Activated gamma-delta T cell treated with anti-CD3 and anti-CD28 coated beads, Interleukin-2, amount 50 U/mL, for 16 hours (primary cell): ENCODE results near the gene PPFIA1.
A peak's percentile ranks its signal among the peaks of the same experiment; 100 is the strongest.
"Not testable (repeated sequence)": the region's sequence is repeated elsewhere in the genome, so short reads cannot be mapped to it uniquely, and the experiment has no call there.

Experiments
- DNase-seq: peaks from one replicate; pipeline ENCODE4 v3.0.0-alpha.2; 2020; ENCODE audit warnings: low read depth

Gene PPFIA1

DNA sequence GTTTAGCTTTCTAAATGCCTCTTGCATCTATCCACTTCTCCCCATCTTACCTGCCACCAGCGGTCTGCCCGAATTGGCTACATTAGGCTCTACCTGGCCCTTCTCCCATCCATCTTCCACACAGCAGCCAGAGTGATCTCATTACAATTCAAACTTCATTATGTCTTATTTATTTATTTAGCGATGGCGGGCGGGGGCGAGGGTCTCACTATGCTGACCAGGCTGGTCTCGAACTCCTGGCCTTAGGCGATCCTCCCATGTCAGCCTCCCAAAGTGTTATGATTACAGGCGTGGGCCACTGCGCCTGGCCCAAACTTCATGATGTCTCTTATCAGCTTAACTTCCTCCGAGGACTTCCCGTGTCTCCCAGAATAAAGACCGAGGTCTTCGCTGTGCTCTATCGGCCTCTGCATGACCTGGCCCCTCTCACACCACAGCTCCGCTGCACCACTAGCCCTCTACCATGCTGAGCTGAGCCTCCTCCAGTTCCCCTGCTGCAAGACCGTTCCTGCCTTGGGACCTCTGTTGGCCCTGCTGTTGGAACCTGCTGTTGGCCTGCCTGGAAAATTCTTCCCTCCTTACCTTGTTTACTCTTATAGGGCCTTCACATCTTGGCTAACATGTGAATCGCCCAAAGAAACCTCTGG is 127.0 kb downstream of the PPFIA1 start:
- DNase-seq = no peak

DNA sequence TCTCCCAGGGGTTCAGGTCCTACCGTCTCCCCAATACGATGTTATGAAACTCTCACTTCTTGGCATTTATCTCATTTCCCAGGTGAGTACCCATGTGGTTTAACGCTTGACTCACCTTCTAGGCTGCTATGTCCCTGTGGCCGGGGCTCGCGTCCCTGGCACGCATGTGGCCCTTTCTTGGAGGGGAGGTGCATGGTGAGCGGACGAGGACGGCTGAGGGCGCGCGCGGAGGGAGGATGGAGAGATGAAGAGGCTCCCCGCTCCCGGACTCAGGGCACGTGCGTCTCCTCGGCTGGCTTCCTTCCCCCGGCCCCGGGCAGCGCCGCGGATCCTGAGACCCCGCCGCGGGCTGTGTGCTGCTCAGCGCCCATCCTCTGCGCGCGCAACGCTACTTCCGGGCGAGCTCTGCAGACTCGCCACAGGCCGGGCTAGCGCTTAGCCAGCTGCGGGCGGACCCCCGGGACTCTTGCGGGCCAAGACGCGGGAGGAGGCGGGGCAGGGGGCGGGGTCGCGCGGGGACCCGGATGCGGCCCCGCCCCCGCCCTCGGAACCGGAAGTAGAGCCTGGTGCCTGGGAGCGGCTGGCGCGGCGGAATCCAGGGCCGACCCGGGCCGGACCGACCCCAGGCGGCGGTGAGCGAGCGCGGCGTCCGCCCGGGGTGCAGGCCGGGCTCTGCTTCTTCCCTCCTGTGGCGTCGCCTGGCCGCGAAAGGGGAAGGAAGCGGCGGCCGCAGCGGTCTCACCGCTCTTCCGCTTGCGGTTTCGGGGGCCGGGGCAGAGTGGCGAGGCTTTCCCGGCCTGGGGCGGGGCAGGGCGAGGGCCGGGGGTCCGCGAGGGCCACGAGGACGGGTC is 127.7 kb downstream of the PPFIA1 start, which contains the start of gene CTTN:
Gene CTTN (plus strand): TSS at position 547 of the 851 bp plus-strand sequence. CDS start 8,769 bp downstream, outside the sequence.
- peak; percentile 18 for DNase-seq

DNA sequence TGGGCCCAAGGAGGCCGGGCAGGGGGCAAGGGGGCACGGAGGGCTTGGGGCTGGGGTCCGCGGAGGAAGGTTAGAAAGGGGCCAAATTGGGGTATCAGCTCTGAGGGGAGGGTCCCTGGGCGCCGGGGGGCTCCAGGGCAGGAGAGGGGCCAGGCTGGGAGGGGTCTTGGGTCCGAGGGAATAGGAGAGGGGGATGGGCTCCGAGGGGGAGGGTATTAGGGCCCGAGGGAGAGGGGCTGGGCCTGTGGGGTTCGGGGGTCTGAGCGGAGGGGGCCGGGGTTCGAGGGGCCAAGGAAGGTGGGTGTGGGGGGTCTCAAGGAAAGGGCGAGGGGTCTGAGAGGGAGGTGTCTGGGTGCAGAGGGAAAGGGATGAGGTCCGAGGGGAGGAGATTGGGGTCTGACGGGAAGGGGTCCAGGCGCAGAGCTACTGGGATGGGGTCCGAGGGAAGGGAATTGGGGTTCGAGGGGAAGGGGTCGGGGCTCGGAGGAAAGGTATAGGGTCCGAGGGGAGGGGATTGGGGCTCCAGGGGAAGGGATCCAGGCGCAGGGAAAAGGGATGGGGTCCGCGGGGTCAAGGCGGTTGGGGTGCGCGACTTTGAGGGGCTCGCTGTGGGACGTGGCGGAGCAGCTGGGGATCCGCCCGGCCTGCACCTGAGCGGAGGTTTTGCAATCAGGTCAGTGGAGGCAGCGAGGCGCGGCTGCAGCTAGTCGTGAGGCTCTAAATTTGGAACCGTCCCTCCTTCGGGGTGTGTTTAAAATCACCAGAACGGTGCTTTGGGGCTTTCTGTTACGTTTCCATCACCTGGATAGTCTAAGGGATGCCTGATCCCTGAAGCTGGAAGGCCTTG is 128.6 kb downstream of the PPFIA1 start:
- no peak for DNase-seq

DNA sequence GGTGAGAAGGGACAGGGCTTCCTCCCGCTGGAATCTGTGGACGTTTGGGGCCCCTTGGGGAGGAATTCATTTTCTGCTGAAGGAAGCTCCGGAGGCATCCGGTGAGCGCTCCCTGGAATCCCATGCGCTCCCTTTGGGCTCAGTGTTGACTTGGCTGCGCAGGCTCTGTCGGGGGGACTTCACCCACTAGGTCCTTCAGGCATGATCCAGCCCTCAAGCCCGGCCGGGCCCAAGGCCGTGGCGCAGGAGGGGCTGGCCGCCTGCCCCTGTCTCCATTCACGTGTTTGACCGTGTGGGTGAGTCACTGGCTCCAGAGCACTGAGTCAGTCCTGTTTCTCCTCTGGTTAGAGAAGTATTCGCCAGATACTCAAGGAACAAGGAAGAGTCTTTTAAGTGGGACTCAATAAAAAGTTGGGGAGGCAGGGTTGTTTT is 129.2 kb downstream of the PPFIA1 start:
- DNase-seq = no peak

DNA sequence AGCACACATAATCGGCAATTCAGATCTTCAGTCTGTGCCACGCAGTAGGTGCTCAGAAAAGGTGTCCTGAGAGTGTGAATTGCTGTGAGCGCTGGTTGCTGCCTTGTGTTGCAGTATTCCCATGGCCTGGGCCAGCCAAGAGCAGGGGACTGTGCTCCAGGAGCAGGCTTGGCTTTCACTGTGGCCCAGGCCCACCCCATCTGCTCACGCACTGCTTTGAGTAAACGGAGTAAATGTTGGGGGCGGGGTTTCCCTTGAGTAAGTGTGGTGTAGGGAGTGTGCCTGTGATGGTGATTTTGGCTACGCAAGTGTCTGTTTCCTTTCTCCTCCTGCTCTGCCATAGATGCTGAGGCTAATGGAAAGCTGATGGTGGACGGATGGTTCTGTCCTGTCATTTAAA is 130.2 kb downstream of the PPFIA1 start:
- DNase-seq = no peak

DNA sequence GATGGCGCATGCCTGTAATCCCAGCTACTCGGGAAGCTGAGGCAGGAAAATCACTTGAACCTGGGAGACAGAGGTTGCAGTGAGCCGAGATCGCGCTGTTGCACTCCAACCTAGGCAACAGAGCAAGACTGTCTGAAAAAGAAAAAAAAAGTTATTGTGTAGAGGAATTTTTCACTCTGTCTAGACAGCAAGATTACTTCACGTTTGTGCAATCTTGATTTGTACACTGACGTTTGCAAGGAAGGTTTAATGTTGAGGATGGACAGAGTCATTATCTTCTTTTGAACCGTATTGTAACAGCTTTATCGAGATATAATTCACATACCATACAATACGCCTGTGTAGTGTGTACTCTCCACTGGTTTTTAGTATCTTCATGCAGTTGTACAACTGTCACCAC is 131.5 kb downstream of the PPFIA1 start:
- no peak for DNase-seq

DNA sequence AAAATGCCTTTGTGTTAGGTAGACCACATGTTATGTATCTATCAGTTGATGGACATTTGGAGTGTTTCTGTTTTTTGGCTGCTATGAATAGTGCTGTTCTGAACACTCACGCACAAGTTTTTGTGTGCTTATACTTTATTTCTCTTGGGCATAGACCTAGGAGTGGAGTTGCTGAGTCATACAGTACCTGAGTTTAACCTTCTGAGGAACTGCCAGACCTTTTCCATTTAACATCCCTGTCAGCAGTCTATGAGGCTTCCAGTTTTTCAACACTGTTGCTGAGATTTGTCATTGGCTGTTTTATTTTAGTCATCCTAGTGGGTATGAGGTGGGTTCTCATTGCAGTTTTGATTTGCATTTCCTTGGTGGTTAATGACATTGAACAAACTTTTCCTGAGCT is 132.2 kb downstream of the PPFIA1 start:
- no peak for DNase-seq

DNA sequence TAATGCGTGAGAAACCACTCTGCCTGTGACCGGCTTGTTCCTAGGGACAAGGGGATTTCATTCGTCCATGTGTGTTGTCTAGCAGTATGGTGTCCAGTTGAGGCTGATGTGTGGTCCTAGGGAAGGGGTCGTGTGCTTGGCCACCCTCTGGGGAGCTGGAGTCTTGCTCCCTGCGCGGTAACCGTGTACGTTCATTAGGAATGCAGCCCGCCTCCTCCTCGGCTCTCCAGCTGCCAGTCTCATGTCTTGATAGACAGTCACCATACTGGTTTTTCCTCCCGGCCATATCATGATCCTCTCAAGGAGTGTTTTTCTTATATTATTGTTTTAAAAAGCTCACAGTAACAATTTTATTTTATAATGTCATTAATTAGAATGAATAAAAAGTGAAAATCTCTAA is 133.8 kb downstream of the PPFIA1 start:
- no peak for DNase-seq

DNA sequence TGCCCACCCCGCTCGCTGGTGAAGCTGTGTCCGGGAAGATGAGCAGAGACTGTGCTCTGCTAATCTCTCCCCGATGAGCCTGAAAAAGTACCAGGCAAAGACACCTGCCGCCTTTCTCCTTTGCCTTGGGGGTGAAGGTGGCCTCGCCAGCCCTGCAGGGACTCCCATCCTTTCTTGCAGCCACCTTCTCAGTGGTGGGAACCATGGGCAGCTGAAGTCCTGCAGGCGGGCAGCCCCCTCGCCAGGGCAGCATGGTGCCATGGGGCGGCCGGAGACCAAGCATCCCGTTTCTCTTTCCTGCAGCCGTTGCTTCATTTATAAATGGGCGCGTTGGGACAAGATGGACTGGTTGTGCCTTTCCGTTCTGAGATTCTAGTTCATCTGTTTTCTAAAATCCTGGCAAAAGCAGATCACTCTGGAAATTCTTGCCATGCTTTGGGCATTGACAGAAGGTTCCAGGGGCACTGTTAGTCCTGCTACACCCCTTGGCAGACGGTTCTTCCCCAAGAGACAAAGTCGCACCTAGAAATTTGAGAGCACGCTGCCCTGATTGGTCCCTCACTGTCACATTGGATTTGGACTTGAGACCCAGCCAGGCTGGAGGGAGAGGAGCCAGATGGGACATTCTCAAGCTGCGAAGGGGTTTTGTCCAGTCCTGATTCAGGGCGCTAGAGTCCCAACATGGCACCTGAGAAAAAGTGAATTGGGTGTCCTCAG is 135.3 kb downstream of the PPFIA1 start:
- no peak for DNase-seq

DNA sequence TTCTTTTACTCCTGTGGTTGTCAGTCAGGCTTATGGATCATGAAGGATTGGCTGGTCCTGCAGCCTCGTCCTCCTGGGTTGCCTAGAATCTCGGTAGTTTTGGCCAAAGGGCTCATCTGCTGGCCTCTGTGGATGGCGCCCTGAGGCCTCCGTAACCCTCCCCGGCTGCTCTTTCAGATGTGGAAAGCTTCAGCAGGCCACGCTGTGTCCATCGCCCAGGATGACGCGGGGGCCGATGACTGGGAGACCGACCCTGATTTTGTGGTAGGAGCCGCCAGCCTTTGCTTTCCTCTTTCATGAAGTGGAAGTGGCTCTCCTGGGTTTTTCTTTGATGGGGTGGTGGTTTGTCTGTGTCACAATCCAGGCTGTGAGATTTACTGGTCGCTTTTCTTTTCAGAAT is 136.6 kb downstream of the PPFIA1 start:
- no peak for DNase-seq

DNA sequence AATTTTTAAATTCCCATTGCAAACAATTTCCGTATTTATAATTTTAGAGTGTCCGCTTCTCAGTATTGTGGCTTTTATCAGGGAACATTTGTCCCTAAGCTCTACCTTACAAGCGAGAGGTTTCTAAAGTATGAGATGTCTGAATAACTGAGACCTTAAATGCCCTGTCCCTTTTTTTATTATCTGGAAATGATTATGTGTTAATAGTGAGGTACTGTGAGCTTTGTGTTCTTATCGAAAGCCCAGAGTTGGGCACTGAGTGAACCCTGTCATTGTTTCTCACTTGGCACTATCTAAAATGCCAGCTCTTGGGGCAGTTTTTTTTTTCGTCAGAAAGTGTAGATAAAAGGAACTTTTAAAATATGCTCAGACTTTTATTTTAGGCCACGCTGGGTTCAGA is 137.3 kb downstream of the PPFIA1 start:
- DNase-seq = no peak

DNA sequence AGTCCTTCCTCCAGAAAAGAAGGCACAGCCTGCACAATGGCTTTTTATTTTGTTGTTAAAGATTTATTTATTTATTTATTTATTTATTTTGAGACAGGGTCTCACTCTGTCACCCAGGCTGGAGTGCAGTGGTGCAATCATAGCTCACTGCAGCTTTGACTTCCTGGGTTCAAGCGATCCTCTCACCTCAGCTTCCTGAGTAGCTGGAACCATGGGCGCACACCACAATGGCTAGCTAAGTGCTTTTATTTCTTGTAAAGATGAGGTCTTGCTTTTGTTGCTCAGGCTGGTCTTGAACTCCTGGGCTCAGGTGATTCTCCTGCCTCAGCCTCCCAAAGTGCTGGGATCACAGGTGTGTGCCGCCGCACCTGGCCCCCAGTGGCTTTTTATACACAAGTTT is 137.8 kb downstream of the PPFIA1 start:
- not testable (repeated sequence) for DNase-seq

DNA sequence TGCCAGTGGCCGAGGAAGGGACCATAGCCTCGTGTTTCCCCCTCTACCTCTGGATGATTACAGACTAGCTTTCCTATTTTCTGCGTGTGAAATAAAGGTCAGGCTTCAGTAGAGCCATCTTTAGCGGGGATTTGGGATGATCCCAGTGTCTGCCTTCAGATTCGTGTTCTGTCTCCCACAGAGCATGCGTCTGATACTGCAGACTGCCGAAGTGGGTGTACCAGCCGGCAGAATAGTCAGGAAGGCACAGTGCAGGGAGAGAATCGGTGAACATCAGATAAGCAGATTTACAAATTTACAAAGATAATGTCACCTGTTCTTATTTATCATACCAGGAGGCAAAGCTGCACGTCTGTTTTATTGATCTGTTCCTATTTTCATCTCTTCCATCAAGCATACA is 138.9 kb downstream of the PPFIA1 start:
- DNase-seq = no peak

DNA sequence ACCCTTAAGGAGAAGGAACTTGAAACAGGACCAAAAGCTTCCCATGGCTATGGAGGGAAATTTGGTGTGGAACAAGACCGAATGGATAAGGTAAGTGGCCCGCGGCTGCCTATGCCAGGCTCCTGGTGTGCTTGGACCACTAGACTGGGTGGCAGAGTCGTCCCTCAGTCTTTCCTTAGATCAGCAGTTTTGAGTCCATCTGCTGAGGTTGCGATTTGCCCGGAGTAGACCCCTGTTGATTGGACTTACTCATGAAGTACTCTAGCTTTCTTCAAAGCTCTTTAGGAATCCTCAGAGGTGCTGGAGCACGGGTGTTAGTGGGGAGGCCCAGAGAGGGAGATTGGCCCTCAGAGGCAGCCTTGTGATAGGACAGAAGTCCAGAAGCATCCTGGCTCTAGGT is 139.4 kb downstream of the PPFIA1 start:
- DNase-seq = no peak

DNA sequence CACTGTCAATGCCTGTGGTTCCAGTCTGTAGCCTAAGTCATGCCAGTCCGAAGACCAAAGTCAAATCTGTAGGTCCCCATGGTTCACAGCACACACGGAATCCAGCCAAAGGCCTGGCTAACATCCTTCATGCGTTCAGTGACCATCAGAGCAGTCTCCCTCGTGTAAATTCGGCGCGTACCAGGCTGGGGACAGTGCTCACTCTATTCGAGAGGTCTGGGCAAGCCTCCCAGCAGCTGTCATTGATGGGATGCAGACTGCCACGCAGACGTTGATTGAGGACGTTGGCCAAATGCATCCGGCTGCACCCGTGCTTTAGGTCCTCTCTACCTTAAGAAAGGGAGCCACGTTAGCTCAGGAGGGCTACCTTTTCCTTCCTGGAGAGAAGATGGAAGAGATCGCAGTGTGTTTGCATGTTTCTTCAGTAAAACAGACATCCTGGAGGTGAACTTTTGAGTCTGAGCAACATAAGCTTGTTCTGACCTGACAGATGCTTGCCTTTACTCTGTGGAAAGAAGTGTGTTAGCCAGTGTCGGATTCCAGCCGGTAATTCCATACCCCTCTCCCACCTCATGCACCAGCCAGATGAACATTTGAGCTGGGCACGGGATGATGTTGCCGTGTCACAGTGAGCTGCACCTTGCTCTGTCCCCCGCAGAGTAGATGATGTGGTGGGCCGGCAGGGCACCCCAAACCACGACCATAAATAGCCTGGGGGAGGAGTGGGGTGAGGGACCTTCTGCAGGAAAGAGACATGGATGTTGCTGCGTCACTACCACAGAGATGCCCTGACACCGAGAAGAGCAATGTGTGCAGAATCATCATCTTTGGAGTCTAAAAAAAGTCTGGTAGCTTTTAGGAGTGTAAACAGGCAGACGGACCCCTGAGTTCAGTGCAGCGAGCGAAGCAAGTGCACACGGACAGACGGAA is 140.1 kb downstream of the PPFIA1 start:
- DNase-seq = no peak

DNA sequence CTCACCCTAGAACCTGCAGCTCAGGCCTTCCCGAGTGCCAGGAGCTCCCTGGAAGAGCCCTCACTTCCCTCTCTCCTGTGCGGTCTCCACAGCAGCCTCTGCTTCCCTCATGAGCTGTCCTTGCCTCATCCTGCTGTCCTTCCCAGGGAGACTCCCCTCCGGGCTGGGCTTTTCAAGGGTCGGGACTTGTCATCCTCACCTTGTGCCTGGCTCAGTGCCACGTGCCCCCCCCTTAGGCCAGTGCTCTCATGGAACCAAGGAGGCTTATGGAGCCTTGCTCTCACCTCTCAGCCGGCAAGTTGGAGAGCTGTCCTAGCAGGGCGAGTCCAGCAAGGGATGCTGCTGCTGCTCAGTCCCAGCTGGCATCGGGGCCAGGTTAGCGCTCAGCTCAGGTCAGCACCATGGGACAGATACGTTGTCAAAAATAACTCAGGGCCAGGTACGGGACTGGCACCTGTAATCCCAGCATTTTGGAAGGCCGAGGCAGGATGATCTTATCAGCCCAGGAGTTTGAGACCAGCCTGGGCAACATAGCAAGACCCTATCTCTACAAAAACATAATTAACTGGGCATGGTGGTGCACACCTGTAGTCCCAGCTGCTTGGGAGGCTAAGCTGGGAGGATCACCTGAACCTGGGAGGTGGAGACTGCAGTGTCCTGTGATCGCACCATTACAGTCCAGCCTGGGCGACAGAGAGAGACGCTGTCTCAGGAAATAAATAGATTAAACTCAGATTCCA is 141.4 kb downstream of the PPFIA1 start:
- DNase-seq = no peak

DNA sequence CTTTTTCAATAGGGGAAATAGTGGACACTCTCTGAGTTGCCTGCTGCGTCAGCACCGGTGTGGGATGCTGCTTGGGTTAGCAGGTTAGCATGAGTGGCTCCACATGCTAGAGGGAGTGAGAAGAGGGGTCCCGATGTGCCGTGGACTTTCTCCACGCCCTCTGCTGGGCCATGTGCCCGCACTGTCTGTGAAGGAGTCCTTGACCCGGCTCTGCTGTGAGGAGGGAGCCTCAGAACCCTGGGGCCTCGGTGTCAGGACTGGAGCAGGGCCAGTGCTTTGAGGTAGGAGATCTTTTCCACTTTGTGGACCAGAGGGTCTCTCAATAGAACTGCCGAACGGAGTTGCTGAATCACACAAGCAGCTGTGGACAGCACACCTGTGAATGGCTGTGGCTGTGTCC is 142.7 kb downstream of the PPFIA1 start:
- no peak for DNase-seq

DNA sequence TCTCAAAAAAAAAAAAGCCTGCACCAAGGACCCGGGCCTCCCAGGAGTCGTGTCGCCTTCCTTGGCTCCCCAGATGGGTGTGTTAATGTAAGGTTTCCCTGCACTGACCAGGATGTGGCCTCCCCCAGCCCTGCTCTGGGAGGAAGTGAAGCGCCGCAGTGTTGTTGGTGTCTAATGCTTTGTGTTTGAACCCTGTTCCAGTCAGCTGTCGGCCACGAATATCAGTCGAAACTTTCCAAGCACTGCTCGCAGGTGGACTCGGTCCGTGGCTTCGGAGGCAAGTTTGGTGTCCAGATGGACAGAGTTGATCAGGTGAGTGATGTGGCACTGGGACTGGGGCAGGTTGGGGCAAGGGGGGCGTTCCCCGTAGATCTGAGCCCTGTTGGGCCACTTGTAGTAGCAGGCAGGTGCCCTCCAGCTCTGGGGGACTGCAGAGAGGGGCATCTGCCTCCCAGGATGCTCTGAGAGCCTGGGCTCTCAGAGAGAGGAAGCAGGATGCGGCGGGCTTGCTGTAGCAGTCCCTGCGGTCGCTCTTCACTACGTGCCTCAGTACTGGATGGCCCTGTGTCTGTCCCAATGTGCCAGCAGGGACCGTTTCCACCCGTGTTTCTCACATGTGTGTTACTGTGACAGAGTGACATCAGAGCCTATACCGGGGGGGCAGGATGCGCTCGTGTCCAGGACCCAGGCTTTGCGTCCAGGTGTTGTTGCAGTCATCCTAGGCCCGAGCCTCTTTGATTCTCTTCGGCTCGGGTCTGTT is 144.0 kb downstream of the PPFIA1 start:
- DNase-seq = no peak

DNA sequence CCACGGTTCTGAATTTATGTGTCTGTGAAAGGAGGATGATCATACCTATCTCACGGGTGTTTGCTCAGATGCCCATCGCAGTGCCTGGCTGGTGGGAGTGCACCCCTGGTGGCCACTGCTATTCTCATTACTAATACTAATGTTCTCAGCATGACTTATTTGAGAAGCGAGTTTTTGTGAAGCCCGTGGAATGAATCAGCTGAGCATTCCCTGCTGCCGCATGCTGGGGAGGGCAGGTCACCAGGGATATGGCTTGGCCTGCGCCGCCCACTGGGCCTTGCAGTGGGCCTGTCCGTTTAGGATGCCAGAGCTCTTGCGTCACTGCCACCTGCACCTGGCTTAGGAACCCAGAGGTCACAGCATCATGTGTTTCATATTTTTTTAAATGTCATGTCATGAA is 144.7 kb downstream of the PPFIA1 start:
- DNase-seq = no peak
